K562 (cell line): ENCODE results near the gene YPEL3. TPM values are rescaled to one million over a fixed set of nuclear protein-coding genes. Genes with fewer than 3 reads are reported as not detected.

Experiments
- BRD9 ChIP-seq: fragments of 450-650 bp; IDR thresholded peaks from 2 replicates; pipeline ENCODE4 v1.6.1; 2018; ENCODE audit warnings: low read depth; ENCODE audit not compliant: partially characterized antibody
- BRF1 ChIP-seq: IDR thresholded peaks from 3 replicates; pipeline ENCODE4 v1.6.1; 2011; ENCODE audit warnings: borderline replicate concordance, mild to moderate bottlenecking; ENCODE audit not compliant: insufficient read length; ENCODE audit errors: extremely low read depth
- NONO ChIP-seq, 2 experiments: fragments of 200-400 bp in 1 of 2; fragments of 450-650 bp in 1 of 2; formaldehyde crosslinking in 1 of 2; IDR thresholded peaks; 2 replicates each; pipeline ENCODE4 v1.6.1; 2017; ENCODE audit warnings: low read depth in 2 of 2, mild to moderate bottlenecking in 2 of 2, moderate library complexity in 2 of 2, low read length in 1 of 2
- PKNOX1 ChIP-seq: fragments of 450-650 bp; IDR thresholded peaks from 2 replicates; pipeline ENCODE4 v1.6.1; 2016
- PML ChIP-seq: IDR thresholded peaks from 2 replicates; pipeline ENCODE4 v1.6.1; 2012; ENCODE audit warnings: low read length, inconsistent platforms
- REST ChIP-seq, 2 experiments: fragments of 450-650 bp; formaldehyde crosslinking in 1 of 2; IDR thresholded peaks; 2 replicates each; pipeline versions ENCODE4 v1.4.0 to v1.6.1; 2014 to 2020; ENCODE audit warnings: mild to moderate bottlenecking in 2 of 2, borderline replicate concordance in 1 of 2, low read depth in 1 of 2
- ZNF318 ChIP-seq, 2 experiments: fragments of 450-650 bp; IDR thresholded peaks; 2 replicates each; pipeline ENCODE4 v1.6.1; 2016; ENCODE audit warnings: mild to moderate bottlenecking in 2 of 2, borderline replicate concordance in 1 of 2, low read depth in 1 of 2, moderate library complexity in 1 of 2
- polyA plus RNA-seq, 8 experiments: library from polyadenylated mRNA; depleted of rRNA in 4 of 8; stranded (reverse) in 5 of 8; unstranded in 3 of 8; fragments of >200 nt; fragmentation: Nextera tagmentation in 2 of 8; fragmentation: Illumina TruSeq in 1 of 8; extraction: Ambion mirVana in 2 of 8; extraction: Trizol in 1 of 8; gene quantifications; 2 replicates each; pipeline versions ENCODE4 v1.2.1 to v1.2.3, GENCODE V29; 2011 to 2014; ENCODE audit warnings: inconsistent platforms in 1 of 8, missing spikeins in 1 of 8
- total RNA-seq, 7 experiments: library from RNA; depleted of rRNA in 6 of 7; stranded (reverse); fragments of >200 nt in 6 of 7; fragmentation: Illumina TruSeq in 2 of 7; extraction: Trizol in 2 of 7; gene quantifications; 2 replicates each; pipeline versions ENCODE4 v1.2.1 to v1.2.3, GENCODE V29; 2011 to 2021; ENCODE audit warnings: low replicate concordance in 1 of 7

The YPEL3 gene
- total and polyA plus RNA-seq, 9 of the 15 experiments (the other 6 are each of a cell fraction or from before 2014, with no cell fraction given), result 0.41 to 15.0 (median 2.9) TPM

- TF ChIP-seq ZNF318 (IDR thresholded peaks at IDR 0.05; ENCODE audit: borderline replicate concordance in 1 of 2, low read depth in 1 of 2) (no peak), BRF1 (no peak), PKNOX1 (peak; percentile 47; the same call in 1 of the 2 replicates), NONO (IDR thresholded peaks at IDR 0.05; ENCODE audit: low read depth in 2 of 2, low read length in 1 of 2) (peak in 1 of 2 experiments; percentile 53; a peak in 1 of 4 replicates), REST (IDR thresholded peaks at IDR 0.05; ENCODE audit: borderline replicate concordance) (peak; percentile 37; the same call in 1 of the 2 replicates), REST (CRISPR knock-in tag; IDR thresholded peaks at IDR 0.05; ENCODE audit: low read depth) (no peak), BRD9 (peak; percentile 28), PML (0 out of 2 replicates have a peak, but pooled peaks have one; percentile 30)
These were observed 31.9 kb downstream of the YPEL3 start (continued) for GRCh38 chr16:30063893-30064728.
